Right lobe of liver (tissue), 4 donors: ENCODE results near the gene PTGFRN.

Source experiments
- CTCF ChIP-seq, 4 donors: fragments of 200-600 bp in 3 of 4; fragments of 450-650 bp in 1 of 4; IDR thresholded peaks; one replicate each; pipeline versions ENCODE4 v1.5.1 to v1.8.0; 2016 to 2022; ENCODE audit warnings: antibody characterized with exemption in 4 of 4, mild to moderate bottlenecking in 2 of 4
- POLR2A ChIP-seq: fragments of 450-650 bp; IDR thresholded peaks from one replicate; pipeline ENCODE4 v1.6.1; 2017; ENCODE audit warnings: antibody characterized with exemption, mild to moderate bottlenecking
- donor health status: DM: no; HTN: no; CAD: no.
- donor health status: DM: no; HTN: no; CAD: no.
- donor health status: DM: no; HTN: yes; CAD: no.

GRCh38 chr1:117001254-117001927 lies 91.7 kb downstream of the PTGFRN start, which contains the start of gene CD101:
- TF ChIP-seq CTCF (IDR thresholded peaks at IDR 0.05) (no peak), POLR2A (no peak)
